Lung microvascular endothelial cell (primary cell): ENCODE data around the gene NOL4L. TPM values are rescaled to one million over a fixed set of nuclear protein-coding genes. Genes with fewer than 3 reads are reported as not detected.

Experiments
- DNase-seq, 2 donors: peaks; one replicate each; pipeline versions ENCODE4 v3.0.0 to v3.0.0-alpha.2; 2010; ENCODE audit warnings: low read depth in 2 of 2
- total RNA-seq: library from RNA; depleted of rRNA; stranded (reverse); fragments of >200 nt; gene quantifications from 2 replicates; pipeline ENCODE4 v1.2.1, GENCODE V29; 2014

Gene NOL4L
- total RNA-seq, 1 donor from 2014 or later, result 9.9 TPM

- DNase-seq, result no peak
Measured at GRCh38 chr20:32473231-32474008, 111.7 kb downstream of the NOL4L start.

- no peak for DNase-seq
Measured at GRCh38 chr20:32472581-32473207, 112.4 kb downstream of the NOL4L start.

GRCh38 chr20:32470940-32471339 lies 114.2 kb downstream of the NOL4L start:
- DNase-seq, result no peak

- DNase-seq, result peak; percentile 98 to 99
Measured at GRCh38 chr20:32470025-32470861, 114.9 kb downstream of the NOL4L start.

- peak in 1 of 2 donors; percentile 38 for DNase-seq
Measured at GRCh38 chr20:32468860-32469259, 116.3 kb downstream of the NOL4L start.

GRCh38 chr20:32468313-32468640 lies 116.9 kb downstream of the NOL4L start:
- no peak for DNase-seq

GRCh38 chr20:32467506-32468312 lies 117.4 kb downstream of the NOL4L start:
- no peak for DNase-seq

GRCh38 chr20:32466739-32467505 lies 118.2 kb downstream of the NOL4L start:
- peak; percentile 49 to 56 for DNase-seq

GRCh38 chr20:32465901-32466675 lies 119.0 kb downstream of the NOL4L start:
- DNase-seq, result peak in 1 of 2 donors; percentile 72

- DNase-seq, result peak; percentile 90 to 95
Measured at GRCh38 chr20:32465092-32465900, 119.8 kb downstream of the NOL4L start.

- no peak for DNase-seq
Measured at GRCh38 chr20:32464401-32465091, 120.6 kb downstream of the NOL4L start.

GRCh38 chr20:32463642-32464400 lies 121.3 kb downstream of the NOL4L start:
- DNase-seq, result no peak

GRCh38 chr20:32462900-32463641 lies 122.1 kb downstream of the NOL4L start:
- no peak for DNase-seq

- DNase-seq, result no peak
Measured at GRCh38 chr20:32461836-32462600, 123.1 kb downstream of the NOL4L start.

- DNase-seq, result no peak
Measured at GRCh38 chr20:32460683-32461320, 124.3 kb downstream of the NOL4L start.

- no peak for DNase-seq
Measured at GRCh38 chr20:32460231-32460630, 124.9 kb downstream of the NOL4L start.
